Trophoblast cell (in vitro differentiated cells and primary cell): ENCODE measurements around the gene AGAP1.

Source experiments
- DNase-seq, 2 donors: peaks; one replicate each; pipeline ENCODE4 v3.0.0-alpha.2; 2016
- H2AFZ ChIP-seq: 2 replicates; pipeline ENCODE4 v1.6.1; 2013; ENCODE audit warnings: low read length, moderate library complexity, mild to moderate bottlenecking; ENCODE audit not compliant: insufficient read depth, poor library complexity
- H2AK5ac ChIP-seq: 2 replicates; pipeline ENCODE4 v1.6.1; 2013; ENCODE audit warnings: mild to moderate bottlenecking, low read length
- H2BK120ac ChIP-seq: 2 replicates; pipeline ENCODE4 v1.6.1; 2013; ENCODE audit warnings: low read length, mild to moderate bottlenecking, moderate library complexity; ENCODE audit not compliant: insufficient read depth, poor library complexity
- H2BK12ac ChIP-seq: 2 replicates; pipeline ENCODE4 v1.6.1; 2013; ENCODE audit warnings: mild to moderate bottlenecking, low read length, moderate library complexity
- H2BK5ac ChIP-seq: 2 replicates; pipeline ENCODE4 v1.6.1; 2013; ENCODE audit warnings: low read length, low read depth, moderate library complexity, mild to moderate bottlenecking; ENCODE audit not compliant: poor library complexity
- H3K14ac ChIP-seq: 2 replicates; pipeline ENCODE4 v1.6.1; 2013; ENCODE audit warnings: mild to moderate bottlenecking, low read length
- H3K18ac ChIP-seq: 2 replicates; pipeline ENCODE4 v1.6.1; 2013; ENCODE audit warnings: mild to moderate bottlenecking, low read length
- H3K23ac ChIP-seq: 2 replicates; pipeline ENCODE4 v1.6.1; 2013; ENCODE audit warnings: low read length
- H3K27ac ChIP-seq: 2 replicates; pipeline ENCODE4 v1.5.1; 2013; ENCODE audit warnings: low read depth, mild to moderate bottlenecking, inconsistent platforms, low read length, moderate library complexity
- H3K27me3 ChIP-seq: 2 replicates; pipeline ENCODE4 v1.6.1; 2013; ENCODE audit warnings: inconsistent platforms, mild to moderate bottlenecking, low read length, moderate library complexity; ENCODE audit not compliant: insufficient read depth
- H3K36me3 ChIP-seq, 2 experiments: 1 replicate in 1 of 2; 2 replicates in 1 of 2; pipeline ENCODE4 v1.6.1; 2013; ENCODE audit warnings: low read length in 2 of 2, mild to moderate bottlenecking in 2 of 2, moderate library complexity in 1 of 2; ENCODE audit not compliant: insufficient read depth in 2 of 2, control insufficient read depth in 1 of 2
- H3K4ac ChIP-seq: 2 replicates; pipeline ENCODE4 v1.6.1; 2013; ENCODE audit warnings: low read depth, mild to moderate bottlenecking, low read length, moderate library complexity
- H3K4me1 ChIP-seq, 2 experiments: 1 replicate in 1 of 2; 2 replicates in 1 of 2; pipeline ENCODE4 v1.6.1; 2013; ENCODE audit warnings: low read length in 2 of 2, mild to moderate bottlenecking in 2 of 2, moderate library complexity in 1 of 2; ENCODE audit not compliant: insufficient read depth in 2 of 2, control insufficient read depth in 1 of 2
- H3K4me2 ChIP-seq: 2 replicates; pipeline ENCODE4 v1.6.1; 2013; ENCODE audit warnings: inconsistent platforms, mild to moderate bottlenecking, low read length, moderate library complexity
- H3K4me3 ChIP-seq: 2 replicates; pipeline ENCODE4 v1.5.1; 2013; ENCODE audit warnings: mild to moderate bottlenecking, low read depth, low read length, inconsistent platforms
- H3K79me1 ChIP-seq: one replicate; pipeline ENCODE4 v1.6.1; 2013; ENCODE audit warnings: low read length
- H3K79me2 ChIP-seq: 2 replicates; pipeline ENCODE4 v1.6.1; 2013; ENCODE audit warnings: low read length, mild to moderate bottlenecking; ENCODE audit not compliant: control insufficient read depth, insufficient read depth, poor library complexity
- H3K9ac ChIP-seq: 2 replicates; pipeline ENCODE4 v1.6.1; 2013; ENCODE audit warnings: mild to moderate bottlenecking, low read length
- H3K9me3 ChIP-seq: 2 replicates; pipeline ENCODE4 v1.6.1; 2013; ENCODE audit warnings: low read depth, mild to moderate bottlenecking, control low read depth, inconsistent platforms, low read length; ENCODE audit not compliant: insufficient read depth
- H4K12ac ChIP-seq: 2 replicates; pipeline ENCODE4 v1.6.1; 2013; ENCODE audit warnings: low read depth, mild to moderate bottlenecking, low read length, moderate library complexity
- H4K8ac ChIP-seq: 2 replicates; pipeline ENCODE4 v1.6.1; 2013; ENCODE audit warnings: low read depth, mild to moderate bottlenecking, low read length, moderate library complexity
- H4K91ac ChIP-seq: one replicate; pipeline ENCODE4 v1.6.1; 2013; ENCODE audit warnings: low read depth, mild to moderate bottlenecking, low read length, moderate library complexity
- WGBS: extraction: QIAGEN DNeasy Blood & Tissue Kit; methylation state at CpG from one replicate; pipeline ENCODE4 v1.1.7; 2013; ENCODE audit warnings: missing lambda C conversion rate; ENCODE audit not compliant: insufficient read length, insufficient coverage; ENCODE audit errors: extremely low coverage; 5-methylcytosine and 5-hydroxymethylcytosine counted together

AGAP1 gene

DNA sequence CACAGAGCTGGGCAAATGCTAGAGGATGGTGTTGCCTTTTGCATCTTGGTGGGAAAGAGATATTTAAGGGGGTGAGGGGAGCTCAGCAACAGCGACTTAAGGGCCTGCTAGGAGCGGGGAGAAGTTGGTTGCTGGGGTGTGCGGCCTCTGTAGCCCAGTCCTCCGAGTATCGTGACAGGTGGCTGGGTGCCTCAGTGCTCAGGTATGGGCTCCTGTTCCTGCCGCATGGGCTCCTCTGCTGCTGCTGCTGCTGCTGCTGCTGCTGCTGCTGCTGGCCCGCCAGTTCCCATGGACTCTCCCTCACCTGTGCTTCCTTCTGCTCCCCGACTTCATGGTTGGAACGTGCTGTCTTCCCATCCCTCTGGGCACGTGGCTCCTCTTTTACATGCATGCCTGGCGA is 22.0 kb downstream of the AGAP1 start:
- Histone ChIP-seq H3K9me3 (no peaks in the 10 kb centered on the region), H4K8ac (no peak overlapping the region), H3K79me2 (peaks cover 4% of the 10 kb centered on the region), H3K4me1 (peaks cover 6 to 9% of the 10 kb centered on the region in 2 experiments), H3K4me3 (no peak overlapping the region), H2AK5ac (no peak overlapping the region), H2BK120ac (no peak overlapping the region), H3K18ac (peak overlapping the region; percentile 13), H2BK5ac (no peak overlapping the region), H3K4me2 (no peak overlapping the region), H3K23ac (no peak overlapping the region), H2AFZ (no peak overlapping the region), H4K91ac (no peak overlapping the region), H3K4ac (no peak overlapping the region), H3K27ac (no peak overlapping the region), H3K79me1 (no peaks in the 10 kb centered on the region), H3K36me3 (no peaks in the 10 kb centered on the region), H2BK12ac (no peak overlapping the region), H3K9ac (no peak overlapping the region), H3K14ac (no peak overlapping the region), H4K12ac (no peak overlapping the region), H3K27me3 (no peaks in the 10 kb centered on the region)
- DNase-seq, result no peak
- no CpG with 5 or more reads among the region's 11 CpGs for WGBS

DNA sequence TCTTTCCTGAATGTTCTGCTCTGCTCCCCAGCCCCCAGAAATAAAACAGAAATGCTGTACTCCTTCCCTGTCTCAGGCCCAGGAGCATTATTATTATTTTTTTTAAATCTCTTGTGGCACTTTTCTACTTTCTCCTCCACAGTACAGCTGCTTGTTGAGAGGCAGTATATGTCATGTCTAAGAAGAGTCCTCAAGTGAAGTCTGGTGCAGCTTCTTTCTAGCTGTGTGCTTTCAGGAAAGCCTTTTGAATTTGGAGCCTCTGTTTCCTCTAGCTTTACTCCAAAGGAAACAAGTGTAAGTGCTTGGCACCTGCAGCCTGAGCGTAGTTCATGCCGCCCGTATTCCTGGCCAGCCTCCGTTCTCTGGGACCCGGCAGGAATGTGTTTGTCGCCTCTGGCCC is 22.4 kb downstream of the AGAP1 start:
- H3K36me3 ChIP-seq, result no peaks in the 10 kb centered on the region
- peaks cover 4% of the 10 kb centered on the region for H3K79me2 ChIP-seq
- no peaks in the 10 kb centered on the region for H3K27me3 ChIP-seq
- no peak overlapping the region for H3K14ac ChIP-seq
- no peak overlapping the region for H3K4me3 ChIP-seq
- no peak overlapping the region for H4K12ac ChIP-seq
- no peaks in the 10 kb centered on the region for H3K9me3 ChIP-seq
- peak in 1 of 2 donors; percentile 8 for DNase-seq
- WGBS, result no CpG with 5 or more reads among the region's 6 CpGs
- H4K91ac ChIP-seq, result no peak overlapping the region
- no peak overlapping the region for H3K23ac ChIP-seq
- no peak overlapping the region for H2AK5ac ChIP-seq
- H2BK5ac ChIP-seq, result no peak overlapping the region
- no peak overlapping the region for H3K18ac ChIP-seq
- no peaks in the 10 kb centered on the region for H3K79me1 ChIP-seq
- H2BK12ac ChIP-seq, result no peak overlapping the region
- peaks cover 6 to 8% of the 10 kb centered on the region in 2 experiments for H3K4me1 ChIP-seq
- H3K27ac ChIP-seq, result no peak overlapping the region
- no peak overlapping the region for H3K4ac ChIP-seq
- H3K4me2 ChIP-seq, result no peak overlapping the region
- H2BK120ac ChIP-seq, result no peak overlapping the region
- no peak overlapping the region for H2AFZ ChIP-seq
- H3K9ac ChIP-seq, result no peak overlapping the region
- H4K8ac ChIP-seq, result no peak overlapping the region

DNA sequence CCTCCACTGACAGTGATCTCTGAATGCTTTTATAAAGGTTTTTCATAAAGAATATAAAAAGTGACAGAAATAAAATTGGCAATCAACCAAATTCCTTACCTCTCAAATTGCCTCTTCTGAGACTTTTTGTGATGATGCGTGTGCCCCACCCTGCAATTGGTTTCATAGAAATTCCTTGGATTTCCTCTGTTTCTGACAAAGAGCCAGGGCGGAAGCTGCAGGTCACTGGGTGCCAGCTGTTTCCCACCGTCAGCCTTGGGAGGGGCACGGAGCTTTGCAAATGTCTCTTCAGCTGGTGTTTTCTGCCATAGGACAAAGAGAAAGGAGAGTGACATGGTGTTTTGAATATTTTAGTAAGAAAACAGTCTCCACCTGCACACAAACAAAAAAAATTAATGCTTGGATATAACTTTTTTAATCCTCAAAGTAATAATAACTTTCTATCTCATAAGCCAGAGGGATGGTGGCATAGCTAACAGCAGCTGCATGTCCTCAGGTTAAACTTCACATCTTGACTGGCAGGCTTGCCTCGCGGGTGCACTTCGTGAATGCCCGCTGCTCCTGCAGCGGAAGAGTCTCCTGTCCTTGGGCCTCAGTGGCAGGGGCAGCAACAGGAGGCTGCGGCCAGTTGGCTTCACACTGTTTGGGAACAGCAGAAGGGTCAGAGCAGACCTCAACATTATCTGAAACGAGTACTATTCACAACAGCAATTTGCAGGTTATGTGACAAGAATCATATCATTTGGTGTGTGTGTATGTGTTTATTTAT is 24.7 kb downstream of the AGAP1 start:
- DNase-seq, result no peak

DNA sequence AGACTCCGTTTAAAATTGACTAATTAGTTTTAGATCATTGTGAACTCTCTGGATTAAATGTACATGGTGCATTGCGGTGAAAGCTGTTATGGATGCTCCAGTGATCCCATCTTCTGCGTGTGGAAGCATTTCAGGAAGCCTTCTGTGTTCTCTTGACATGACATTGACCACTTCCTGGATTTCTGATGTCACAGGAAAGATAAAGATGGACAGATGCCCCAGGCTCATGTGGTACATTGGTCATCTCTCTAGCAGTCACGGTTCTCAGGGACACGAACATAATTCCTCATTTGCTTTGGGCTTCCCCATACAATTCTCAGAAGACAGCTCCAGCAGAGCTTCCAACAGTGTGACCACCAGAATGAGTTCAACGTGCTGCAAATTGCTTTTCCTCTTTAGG is 26.9 kb downstream of the AGAP1 start:
- no peaks in the 10 kb centered on the region for H3K27me3 ChIP-seq
- H3K9me3 ChIP-seq, result no peaks in the 10 kb centered on the region
- WGBS, result no CpG with 5 or more reads among the region's 6 CpGs
- H4K91ac ChIP-seq, result no peak overlapping the region
- H3K4me2 ChIP-seq, result no peak overlapping the region
- no peak overlapping the region for H3K23ac ChIP-seq
- no peak overlapping the region for H2AFZ ChIP-seq
- no peak for DNase-seq
- H3K4me1 ChIP-seq, result no peaks in the 10 kb centered on the region
- no peaks in the 10 kb centered on the region for H3K36me3 ChIP-seq
- no peak overlapping the region for H2BK12ac ChIP-seq
- peaks cover 4% of the 10 kb centered on the region for H3K79me2 ChIP-seq
- no peak overlapping the region for H3K9ac ChIP-seq
- H4K8ac ChIP-seq, result no peak overlapping the region
- no peak overlapping the region for H3K27ac ChIP-seq
- no peak overlapping the region for H3K14ac ChIP-seq
- no peak overlapping the region for H3K18ac ChIP-seq
- H2AK5ac ChIP-seq, result no peak overlapping the region
- H3K4me3 ChIP-seq, result no peak overlapping the region
- H2BK5ac ChIP-seq, result no peak overlapping the region
- H3K4ac ChIP-seq, result no peak overlapping the region
- no peak overlapping the region for H4K12ac ChIP-seq
- no peak overlapping the region for H2BK120ac ChIP-seq
- no peaks in the 10 kb centered on the region for H3K79me1 ChIP-seq

More for the DNA sequence above, 24.7 kb downstream of the AGAP1 start:
- Histone ChIP-seq H3K79me1 (no peaks in the 10 kb centered on the region), H2AK5ac (no peak overlapping the region), H3K23ac (no peak overlapping the region), H2AFZ (no peak overlapping the region), H3K27ac (no peak overlapping the region), H2BK5ac (no peak overlapping the region), H2BK12ac (no peak overlapping the region), H2BK120ac (no peak overlapping the region), H3K4me3 (no peak overlapping the region), H3K18ac (no peak overlapping the region), H3K79me2 (peaks cover 4% of the 10 kb centered on the region), H4K91ac (no peak overlapping the region), H3K4me2 (no peak overlapping the region), H4K8ac (no peak overlapping the region), H3K9ac (no peak overlapping the region), H3K36me3 (no peaks in the 10 kb centered on the region), H3K4me1 (peaks cover 6 to 7% of the 10 kb centered on the region in 2 experiments), H3K4ac (no peak overlapping the region), H3K27me3 (no peaks in the 10 kb centered on the region), H3K9me3 (no peaks in the 10 kb centered on the region), H3K14ac (no peak overlapping the region), H4K12ac (no peak overlapping the region)
- WGBS, result no CpG with 5 or more reads among the region's 11 CpGs
